OCI-LY3 (cell line): ENCODE results near the gene SLIT1.

Experiments used
- H2AFZ ChIP-seq: fragments of 200-600, 300-600 bp; shearing (Covaris generic); 2 replicates; pipeline ENCODE4 v1.6.0; 2014; ENCODE audit warnings: antibody characterized with exemption, low read depth, low read length
- H3K27ac ChIP-seq: fragments of 200-600, 300-600 bp; sonication (generic); 2 replicates; pipeline ENCODE4 v1.5.1; 2014; ENCODE audit warnings: mild to moderate bottlenecking, low read length, moderate library complexity, mixed read lengths
- H3K27me3 ChIP-seq: fragments of 200-600, 300-600 bp; sonication (generic); 2 replicates; pipeline ENCODE4 v1.6.1; 2014; ENCODE audit warnings: low read depth, low read length, mixed read lengths
- H3K36me3 ChIP-seq: fragments of 200-600, 300-600 bp; sonication (generic); replicated peaks from 2 replicates; pipeline ENCODE3; 2014; ENCODE audit warnings: low read depth, low read length, mixed read lengths
- H3K4me1 ChIP-seq: fragments of 300-600, 200-600 bp; sonication (generic); 2 replicates; pipeline ENCODE4 v1.6.1; 2014; ENCODE audit warnings: low read length, mixed read lengths
- H3K4me2 ChIP-seq: fragments of 200-600, 300-600 bp; sonication (generic); 2 replicates; pipeline ENCODE4 v1.6.1; 2014; ENCODE audit warnings: low read length, mixed read lengths
- H3K4me3 ChIP-seq: fragments of 300-600, 200-600 bp; sonication (generic); 2 replicates; pipeline ENCODE4 v1.5.1; 2014; ENCODE audit warnings: antibody characterized with exemption, mild to moderate bottlenecking, low read length, moderate library complexity
- H3K79me2 ChIP-seq: fragments of 300-600, 200-600 bp; shearing (Covaris generic); 2 replicates; pipeline ENCODE4 v1.6.1; 2014; ENCODE audit warnings: mild to moderate bottlenecking, low read length, mixed read lengths
- H3K9ac ChIP-seq: fragments of 300-600, 200-600 bp; shearing (Covaris generic); 2 replicates; pipeline ENCODE4 v1.6.0; 2014; ENCODE audit warnings: mild to moderate bottlenecking, low read length, moderate library complexity
- H3K9me3 ChIP-seq: fragments of 200-600, 300-600 bp; shearing (Covaris generic); 2 replicates; pipeline ENCODE4 v1.6.1; 2014; ENCODE audit warnings: low read length, mixed read lengths; ENCODE audit not compliant: insufficient read depth
- H4K20me1 ChIP-seq: fragments of 200-600, 300-600 bp; sonication (generic); 2 replicates; pipeline ENCODE4 v1.6.1; 2016; ENCODE audit warnings: low read length, mixed read lengths; ENCODE audit not compliant: insufficient read depth
- CTCF ChIP-seq: fragments of 200-600, 300-600 bp; sonication (generic); IDR thresholded peaks from 2 replicates; pipeline ENCODE4 v1.5.1; 2014; ENCODE audit warnings: antibody characterized with exemption, low read length, low read depth
- EZH2phosphoT487 ChIP-seq: fragments of 200-600 bp; shearing (Covaris generic); IDR thresholded peaks from 2 replicates; pipeline ENCODE4 v1.6.1; 2018; ENCODE audit warnings: antibody characterized with exemption, mixed run types, low read depth

SLIT1 gene

GRCh38 chr10:97185326-97186058, at the start of gene SLIT1:
Gene SLIT1 (minus strand): TSS chr10:97185959. CDS start chr10:97185674, 285 bp downstream.
- H3K79me2 ChIP-seq: no peaks in the 10 kb centered on the region
- H3K27me3 ChIP-seq: no peaks in the 10 kb centered on the region
- H4K20me1 ChIP-seq: no peaks in the 10 kb centered on the region
- TF ChIP-seq EZH2phosphoT487 (no peak), CTCF (no peak)
- H3K27ac ChIP-seq: no peak within 1 kb of the TSS
- H3K4me2 ChIP-seq: no peak within 1 kb of the TSS
- no peaks in the 10 kb centered on the region for H3K9me3 ChIP-seq
- no peak within 1 kb of the TSS for H3K4me3 ChIP-seq
- H3K9ac ChIP-seq: no peak within 1 kb of the TSS
- no peak within 1 kb of the TSS for H2AFZ ChIP-seq
- H3K4me1 ChIP-seq: peaks cover 19% of the 10 kb centered on the region
- no peaks in the 10 kb centered on the region for H3K36me3 ChIP-seq

GRCh38 chr10:97235353-97235752, 49.6 kb upstream of the SLIT1 start:
- no peaks in the 10 kb centered on the region for H3K79me2 ChIP-seq
- no peak overlapping the region for H2AFZ ChIP-seq
- no peaks in the 10 kb centered on the region for H3K27me3 ChIP-seq
- H3K9me3 ChIP-seq: no peaks in the 10 kb centered on the region
- TF ChIP-seq CTCF: no peak
- no peak for TF ChIP-seq EZH2phosphoT487
- H3K4me3 ChIP-seq: no peak overlapping the region
- H3K9ac ChIP-seq: no peak overlapping the region
- H3K4me1 ChIP-seq: no peaks in the 10 kb centered on the region
- no peak overlapping the region for H3K4me2 ChIP-seq
- H3K27ac ChIP-seq: no peak overlapping the region
- no peaks in the 10 kb centered on the region for H4K20me1 ChIP-seq
- no peaks in the 10 kb centered on the region for H3K36me3 ChIP-seq

- Histone ChIP-seq H3K4me1 (no peaks in the 10 kb centered on the region), H3K9ac (no peak overlapping the region), H3K36me3 (peaks cover under 1% of the 10 kb centered on the region), H3K79me2 (no peaks in the 10 kb centered on the region), H3K4me2 (no peak overlapping the region), H3K4me3 (no peak overlapping the region), H2AFZ (no peak overlapping the region), H3K9me3 (no peaks in the 10 kb centered on the region), H3K27me3 (no peaks in the 10 kb centered on the region), H3K27ac (no peak overlapping the region), H4K20me1 (no peaks in the 10 kb centered on the region)
- TF ChIP-seq CTCF (peak; percentile 50), EZH2phosphoT487 (no peak)
Measured at GRCh38 chr10:97234400-97234799, 48.6 kb upstream of the SLIT1 start.

GRCh38 chr10:97230146-97230545, 44.4 kb upstream of the SLIT1 start:
- no peaks in the 10 kb centered on the region for H3K9me3 ChIP-seq
- H3K79me2 ChIP-seq: no peaks in the 10 kb centered on the region
- no peaks in the 10 kb centered on the region for H3K4me1 ChIP-seq
- H3K27ac ChIP-seq: no peak overlapping the region
- no peak overlapping the region for H3K4me2 ChIP-seq
- TF ChIP-seq EZH2phosphoT487 (no peak), CTCF (no peak)
- no peak overlapping the region for H2AFZ ChIP-seq
- no peaks in the 10 kb centered on the region for H4K20me1 ChIP-seq
- H3K4me3 ChIP-seq: no peak overlapping the region
- H3K9ac ChIP-seq: no peak overlapping the region
- no peaks in the 10 kb centered on the region for H3K27me3 ChIP-seq
- H3K36me3 ChIP-seq: peaks cover 11% of the 10 kb centered on the region
